HepG2 (cell line): ENCODE measurements around the gene CHRNA7.
"Not testable (repeated sequence)": the region's sequence is repeated elsewhere in the genome, so short reads cannot be mapped to it uniquely, and the experiment has no call there.

Source experiments
- IRF2 ChIP-seq: IDR thresholded peaks from 2 replicates; pipeline ENCODE4 v1.6.1; 2018; ENCODE audit warnings: missing genetic modification reagents, missing compliant biosample characterization
- PITX1 ChIP-seq: sonication (generic); formaldehyde crosslinking; IDR thresholded peaks from 2 replicates; pipeline ENCODE4 v1.5.1; 2020; ENCODE audit warnings: mild to moderate bottlenecking, missing genetic modification reagents

GRCh38 chr15:32162143-32162542, 131.8 kb downstream of the CHRNA7 start:
- not testable (repeated sequence) for TF ChIP-seq PITX1, IRF2 (CRISPR knock-in tag)
